Measurements from ENCODE around the gene GAB2.

DNA sequence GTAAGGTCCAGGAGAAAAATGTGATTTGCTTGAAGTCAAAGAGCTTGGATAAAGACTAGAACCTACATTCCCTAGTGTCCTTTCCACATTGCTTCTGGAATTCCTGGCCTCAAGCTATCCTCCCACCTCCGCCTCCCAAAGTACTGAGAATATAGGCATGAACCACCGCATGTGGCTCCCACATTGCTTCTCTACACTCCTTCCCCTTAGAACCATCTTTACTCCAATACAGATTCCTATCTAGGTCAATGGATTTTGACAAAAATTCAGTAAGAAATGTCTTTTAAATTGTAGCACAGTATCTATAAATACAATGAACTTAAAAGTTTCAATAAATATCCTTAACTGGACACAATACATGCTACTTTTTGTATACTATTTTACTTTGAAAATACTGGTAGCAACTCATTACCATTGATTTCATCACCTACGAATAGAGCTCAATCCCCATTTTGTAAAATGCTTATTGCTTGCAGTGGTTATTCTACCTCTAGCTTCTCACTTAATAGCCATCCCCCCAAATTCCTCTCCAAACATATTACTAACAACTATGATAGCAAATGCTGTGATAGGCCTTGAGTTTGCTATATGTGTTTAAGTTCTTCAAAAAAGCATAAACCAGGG, 53.4 kb downstream of the GAB2 start:
- TF ChIP-seq POLR2A (IDR thresholded peaks at IDR 0.05) (no peak), EP300 (IDR thresholded peaks at IDR 0.05) (no peak)
- TF ChIP-seq, protein P1, sequence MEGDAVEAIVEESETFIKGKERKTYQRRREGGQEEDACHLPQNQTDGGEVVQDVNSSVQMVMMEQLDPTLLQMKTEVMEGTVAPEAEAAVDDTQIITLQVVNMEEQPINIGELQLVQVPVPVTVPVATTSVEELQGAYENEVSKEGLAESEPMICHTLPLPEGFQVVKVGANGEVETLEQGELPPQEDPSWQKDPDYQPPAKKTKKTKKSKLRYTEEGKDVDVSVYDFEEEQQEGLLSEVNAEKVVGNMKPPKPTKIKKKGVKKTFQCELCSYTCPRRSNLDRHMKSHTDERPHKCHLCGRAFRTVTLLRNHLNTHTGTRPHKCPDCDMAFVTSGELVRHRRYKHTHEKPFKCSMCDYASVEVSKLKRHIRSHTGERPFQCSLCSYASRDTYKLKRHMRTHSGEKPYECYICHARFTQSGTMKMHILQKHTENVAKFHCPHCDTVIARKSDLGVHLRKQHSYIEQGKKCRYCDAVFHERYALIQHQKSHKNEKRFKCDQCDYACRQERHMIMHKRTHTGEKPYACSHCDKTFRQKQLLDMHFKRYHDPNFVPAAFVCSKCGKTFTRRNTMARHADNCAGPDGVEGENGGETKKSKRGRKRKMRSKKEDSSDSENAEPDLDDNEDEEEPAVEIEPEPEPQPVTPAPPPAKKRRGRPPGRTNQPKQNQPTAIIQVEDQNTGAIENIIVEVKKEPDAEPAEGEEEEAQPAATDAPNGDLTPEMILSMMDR (IDR thresholded peaks at IDR 0.05) = no peak
